RPMI8226 (cell line): ENCODE results near the gene ENPEP.
"Not testable (repeated sequence)": the region's sequence is repeated elsewhere in the genome, so short reads cannot be mapped to it uniquely, and the experiment has no call there.

ENCODE experiments used
- DNase-seq: peaks from one replicate; pipeline ENCODE4 v3.0.0-alpha.2; 2015

The ENPEP gene

GRCh38 chr4:110484767-110485166, 8.8 kb downstream of the ENPEP start:
- no peak for DNase-seq

- DNase-seq: no peak
Observed at GRCh38 chr4:110485452-110485851, 9.5 kb downstream of the ENPEP start.

- no peak for DNase-seq
Observed at GRCh38 chr4:110486256-110486655, 10.3 kb downstream of the ENPEP start.

DNA sequence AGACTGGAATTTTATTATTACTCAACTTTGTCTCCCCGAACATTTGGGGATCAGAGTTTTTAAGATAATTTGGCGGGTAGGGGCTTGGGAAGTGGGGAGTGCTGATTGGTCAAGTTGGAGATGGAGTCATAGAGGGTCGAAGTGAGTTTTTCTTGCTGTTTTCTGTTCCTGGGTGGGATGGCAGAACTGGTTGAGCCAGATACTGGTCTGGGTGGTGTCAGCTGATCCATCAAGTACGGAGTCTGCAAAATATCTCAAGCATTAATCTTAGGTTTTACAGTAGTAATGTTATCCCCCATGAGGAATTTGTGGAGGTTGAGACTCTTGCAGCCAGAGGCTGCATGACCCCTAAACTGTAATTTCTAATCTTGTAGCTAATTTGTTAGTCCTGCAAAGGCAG, 10.9 kb downstream of the ENPEP start:
- not testable (repeated sequence) for DNase-seq

DNA sequence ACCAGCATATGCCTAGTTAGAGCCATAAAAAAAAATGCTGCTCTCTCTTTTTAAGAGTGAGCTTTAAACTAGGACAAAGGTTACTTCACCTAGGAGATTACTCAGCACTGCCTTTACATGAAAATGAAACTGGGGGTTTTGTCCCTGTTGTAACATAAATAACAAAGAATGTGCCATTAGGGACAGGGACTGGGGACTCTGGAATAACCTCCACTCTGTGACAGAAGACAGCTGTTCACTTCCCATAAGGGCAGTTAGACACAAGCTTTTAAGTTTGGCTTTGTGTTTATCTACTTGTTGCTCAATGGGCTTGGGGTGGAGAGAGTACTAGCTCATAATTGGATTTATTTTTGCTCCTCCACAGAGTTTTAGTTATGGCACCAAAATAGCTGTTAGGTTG, 11.9 kb downstream of the ENPEP start:
- peak; percentile 34 for DNase-seq

DNA sequence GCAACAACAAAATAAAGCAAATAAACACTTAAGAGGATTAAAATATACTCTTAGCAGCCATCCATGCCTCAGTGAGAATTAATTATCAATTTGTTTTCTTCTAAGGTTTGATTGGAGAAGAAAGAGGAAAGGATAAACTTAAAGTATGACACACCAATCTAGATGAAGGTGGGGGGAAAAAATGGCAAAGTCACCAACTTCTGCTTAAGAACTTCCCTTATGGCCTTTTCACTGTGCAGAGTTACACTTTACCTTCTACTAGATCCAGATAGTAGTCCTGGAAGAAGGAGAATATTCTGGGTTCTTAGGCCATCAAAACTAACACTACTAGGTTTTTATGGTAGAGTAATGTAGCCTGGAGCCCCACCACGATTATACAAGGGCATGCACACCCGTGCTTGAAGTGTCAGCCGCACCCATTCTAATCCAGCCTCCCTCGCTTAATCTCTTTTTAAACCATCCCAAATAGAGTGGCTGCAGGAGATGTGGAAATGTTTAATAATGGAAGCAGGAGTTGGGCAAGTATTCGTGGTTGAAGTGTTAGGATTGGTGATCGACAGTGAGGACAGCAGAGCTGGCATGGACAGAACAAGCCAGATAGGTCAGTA, 14.1 kb downstream of the ENPEP start:
- no peak for DNase-seq

DNA sequence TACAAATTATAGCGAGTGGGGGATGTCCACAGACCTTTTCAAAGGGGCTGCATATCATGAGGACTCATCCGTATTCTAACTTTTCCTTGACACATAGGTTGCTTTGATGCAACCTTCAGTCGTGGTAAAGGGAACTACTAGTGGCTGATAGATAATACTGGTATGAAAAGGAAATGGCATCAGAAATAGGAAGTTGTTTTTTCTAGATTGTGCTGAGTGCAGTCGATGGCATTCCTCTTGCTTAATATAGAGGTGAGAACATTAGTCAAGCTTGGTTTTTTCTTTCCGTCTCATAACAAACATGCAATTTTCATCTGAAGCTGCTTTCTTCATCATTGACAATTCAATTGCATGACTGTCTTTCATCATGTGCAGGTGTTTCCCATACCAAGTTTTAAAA, 16.6 kb downstream of the ENPEP start:
- DNase-seq: no peak

DNA sequence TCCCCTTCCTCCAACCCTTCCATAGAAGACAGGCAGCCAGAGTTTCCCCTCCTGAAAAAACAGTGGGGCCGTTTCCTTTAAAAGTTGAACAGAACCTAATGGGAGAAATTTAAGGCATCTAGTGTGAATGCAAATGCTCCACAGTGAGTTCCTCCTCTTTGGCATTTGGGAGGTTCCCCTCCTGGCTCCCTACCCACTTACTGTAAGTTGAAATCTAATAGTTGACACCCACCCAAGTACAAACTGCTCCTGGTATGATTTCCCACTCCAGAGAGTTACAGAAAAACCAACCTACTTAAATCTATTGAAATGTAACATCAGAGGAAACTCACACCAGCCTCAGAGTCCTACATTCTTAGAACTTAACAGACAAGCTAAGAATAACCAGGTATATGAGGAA, 17.6 kb downstream of the ENPEP start:
- DNase-seq: no peak

DNA sequence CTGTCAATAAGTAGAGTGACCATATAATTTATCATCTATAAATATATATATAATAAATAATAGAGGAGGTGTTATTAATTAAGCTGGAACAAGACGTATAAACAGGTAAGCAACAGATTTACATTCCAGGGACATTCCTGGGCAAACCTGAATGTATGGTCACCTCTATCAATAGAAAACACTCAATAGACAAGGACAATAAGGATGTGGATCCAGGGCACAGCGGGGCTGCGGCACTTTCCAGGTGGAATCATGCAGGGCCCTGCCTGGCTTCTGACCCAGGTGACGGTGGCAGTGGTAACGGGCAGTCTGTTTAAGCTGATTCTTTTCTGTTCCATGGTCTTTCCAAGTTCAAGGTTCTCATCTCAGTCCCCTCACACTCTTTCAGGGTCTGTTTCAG, 22.5 kb downstream of the ENPEP start:
- no peak for DNase-seq

GRCh38 chr4:110499126-110499525, 23.2 kb downstream of the ENPEP start:
- DNase-seq: no peak

DNA sequence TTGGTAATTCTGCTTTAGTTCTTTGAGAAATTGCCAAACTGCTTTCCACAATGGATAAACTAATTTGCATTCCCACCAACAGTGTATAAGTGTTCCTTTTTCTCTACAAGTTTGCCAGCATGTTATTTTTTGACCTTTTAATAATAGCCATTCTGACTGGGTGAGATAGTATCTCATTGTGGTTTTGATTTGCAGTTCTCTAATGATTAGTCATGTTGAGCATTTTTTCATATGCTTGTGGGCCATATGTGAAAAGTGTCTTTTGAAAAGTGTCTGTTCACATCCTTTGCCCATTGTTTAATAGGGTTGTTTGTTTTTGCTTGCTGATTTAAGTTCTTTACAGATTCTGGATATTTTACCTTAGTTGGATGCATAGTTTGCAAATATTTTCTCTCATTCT, 25.9 kb downstream of the ENPEP start:
- no peak for DNase-seq

DNA sequence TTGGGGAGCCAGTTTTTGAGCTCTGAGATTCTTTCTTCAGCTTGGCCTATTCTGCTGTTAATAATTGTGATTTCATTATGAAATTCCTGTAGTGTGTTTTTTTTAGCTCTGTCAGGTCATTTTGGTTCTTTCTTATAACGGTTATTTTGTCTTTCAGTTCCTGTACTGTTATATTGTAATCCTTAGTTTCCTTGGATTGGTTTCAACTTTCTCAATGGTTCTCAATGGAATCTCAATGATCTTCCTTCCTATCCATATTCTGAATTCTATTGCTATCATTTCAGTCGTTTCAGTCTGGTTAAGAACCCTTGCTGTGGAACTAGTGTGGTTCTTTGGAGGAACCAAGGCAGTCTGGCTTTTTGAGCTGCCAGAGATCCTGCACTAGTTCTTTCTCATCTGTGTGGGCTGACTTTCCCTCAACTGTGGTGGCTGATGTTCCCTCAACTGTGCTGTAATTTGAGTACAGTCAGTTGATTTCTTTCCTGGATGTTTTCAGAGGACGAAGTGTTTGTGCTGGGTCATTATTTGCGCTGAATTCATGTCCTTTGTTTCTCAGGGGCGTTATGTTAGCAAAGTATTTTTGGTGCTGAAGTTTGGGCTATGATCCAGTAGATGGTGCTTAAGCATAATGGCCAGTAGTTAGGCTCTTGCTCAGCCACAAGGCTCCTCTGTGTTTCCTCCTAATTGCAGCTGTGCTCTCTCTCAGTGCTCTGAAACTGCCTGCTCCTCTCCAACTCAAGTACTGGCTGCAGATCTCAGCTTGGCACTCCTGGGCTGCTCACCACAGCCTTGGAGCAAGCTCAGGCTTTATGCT, 27.5 kb downstream of the ENPEP start:
- peak; percentile 4 for DNase-seq

DNA sequence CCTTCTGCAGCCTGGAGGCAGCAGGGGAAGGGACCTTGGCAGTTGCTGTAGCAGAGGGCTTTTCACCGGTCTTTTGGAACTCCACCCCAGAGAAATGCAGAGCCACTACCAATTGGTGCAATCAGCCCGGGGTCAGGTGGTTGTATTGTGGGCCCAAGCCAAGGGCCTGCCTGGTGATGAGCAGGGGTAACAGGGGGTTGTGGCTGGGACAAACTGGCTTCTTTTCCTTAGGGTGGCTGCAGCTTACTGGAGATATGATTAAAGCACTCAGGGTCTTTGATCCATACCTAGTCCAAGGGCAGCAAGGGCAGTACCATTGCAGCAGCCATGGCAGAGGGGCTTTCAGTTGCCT, 28.1 kb downstream of the ENPEP start:
- no peak for DNase-seq

DNA sequence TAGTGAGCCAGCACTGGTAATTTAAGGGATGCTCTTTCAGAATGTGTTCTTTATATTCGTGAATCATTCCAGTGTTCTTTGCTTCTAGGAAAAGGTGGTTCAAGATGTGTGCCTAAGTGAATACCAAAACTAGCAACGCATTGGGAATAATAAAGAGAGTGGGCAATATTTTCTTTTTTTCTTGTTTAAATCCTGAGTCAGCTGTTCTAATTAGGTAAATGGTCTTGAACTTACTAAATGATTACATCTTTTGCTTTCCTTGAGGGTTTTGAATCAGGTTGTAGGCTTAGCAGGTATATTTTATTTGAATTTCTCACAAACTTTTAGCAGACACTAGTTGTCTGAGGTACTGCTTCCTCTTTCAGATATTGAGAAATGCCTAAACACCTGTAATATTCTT, 29.5 kb downstream of the ENPEP start:
- no peak for DNase-seq

GRCh38 chr4:110508827-110509710, 33.1 kb downstream of the ENPEP start:
- no peak for DNase-seq

- no peak for DNase-seq
Observed at GRCh38 chr4:110510277-110510676, 34.3 kb downstream of the ENPEP start.

DNA sequence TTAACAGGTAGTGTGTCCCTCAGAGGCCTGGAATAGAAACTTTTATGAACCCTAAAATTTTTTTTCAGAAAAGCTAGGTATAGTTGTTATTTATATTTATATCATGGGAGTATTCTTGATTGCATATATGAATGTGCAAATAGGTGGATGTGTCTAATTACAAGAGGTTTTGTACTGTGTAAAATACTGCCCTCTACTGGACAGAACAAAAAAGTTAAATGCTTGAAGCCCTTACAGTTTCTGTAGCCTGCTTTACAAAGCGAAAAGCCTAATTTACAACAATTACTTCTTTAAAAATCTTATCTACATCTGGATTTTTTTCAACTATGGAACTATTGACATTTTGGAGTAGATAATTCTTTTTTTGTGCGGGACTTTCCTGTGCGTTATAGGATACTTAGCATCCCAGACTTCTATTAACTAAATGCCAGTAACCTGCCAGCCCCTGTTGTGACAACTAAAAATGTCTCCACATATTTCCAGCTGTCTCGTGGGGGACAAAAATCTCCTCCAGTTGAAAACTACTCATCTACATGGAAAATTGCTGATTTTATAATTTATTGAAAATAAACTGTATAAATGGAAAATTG, 35.1 kb downstream of the ENPEP start:
- DNase-seq: peak; percentile 58

GRCh38 chr4:110512901-110513300, 36.9 kb downstream of the ENPEP start:
- no peak for DNase-seq

DNA sequence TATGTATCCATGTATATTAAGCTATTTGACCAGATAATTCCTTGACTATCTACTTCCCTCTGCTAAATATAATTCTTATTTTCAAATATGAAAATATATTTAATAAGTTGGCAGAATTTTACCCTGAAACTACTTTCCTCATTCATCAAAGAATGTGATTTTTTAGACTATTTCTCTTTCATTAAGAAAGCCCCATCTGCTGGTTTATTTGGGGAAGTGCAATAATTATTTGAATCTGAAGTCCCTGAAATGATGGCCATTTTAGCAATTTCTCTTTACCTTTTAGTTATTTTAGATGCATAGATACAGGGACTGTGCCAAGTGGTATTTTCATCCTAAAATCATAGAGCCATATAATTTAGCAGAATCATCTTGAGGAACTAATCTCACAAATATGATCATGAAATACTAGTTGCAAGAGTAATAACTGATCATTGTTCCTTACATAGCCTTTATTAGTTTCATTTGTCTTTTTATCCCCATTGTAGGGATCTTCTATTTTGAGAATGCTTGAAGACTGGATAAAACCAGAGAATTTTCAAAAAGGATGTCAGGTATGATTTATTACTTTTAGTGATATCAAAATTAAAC, 39.0 kb downstream of the ENPEP start:
- DNase-seq: peak; percentile 32

- DNase-seq: no peak
Observed at GRCh38 chr4:110515676-110516075, 39.7 kb downstream of the ENPEP start.

DNA sequence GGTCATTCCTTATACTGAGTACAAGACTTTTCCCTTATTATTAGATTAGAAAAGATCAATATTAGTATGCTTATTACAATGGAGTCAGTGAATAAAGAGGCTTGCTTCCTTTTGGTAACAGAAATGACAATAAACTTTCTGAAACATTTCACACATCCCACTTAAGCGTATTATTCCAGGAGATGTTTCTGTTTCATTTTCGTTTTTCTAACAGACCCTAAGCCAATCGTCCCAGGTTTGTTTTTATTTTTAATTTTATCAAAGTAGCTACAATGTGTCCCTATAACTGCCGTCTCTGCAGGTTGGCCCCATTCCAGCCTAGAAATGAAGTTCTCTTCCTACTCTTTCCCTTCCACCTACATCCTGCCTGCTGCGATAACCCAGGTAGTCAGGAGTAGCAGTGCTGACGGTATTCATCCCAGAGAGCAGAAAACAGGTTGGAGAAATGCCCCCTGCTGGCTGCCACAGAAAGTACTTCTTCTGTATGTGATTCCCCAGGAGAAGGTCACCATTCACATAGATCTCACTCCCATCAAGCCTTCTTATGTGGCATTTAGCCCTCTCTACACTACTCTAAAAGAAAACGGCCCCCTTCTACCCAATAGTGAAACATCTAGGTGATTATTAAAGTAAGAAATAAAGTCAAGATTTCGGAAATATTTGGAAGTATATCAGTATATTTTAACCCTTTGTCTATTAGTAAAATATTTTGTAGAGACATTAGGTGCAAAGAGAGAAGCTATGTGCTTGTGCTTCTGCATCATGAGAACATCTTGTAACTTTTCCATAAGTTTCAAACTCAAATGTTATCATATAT, 40.4 kb downstream of the ENPEP start:
- DNase-seq: peak; percentile 71

DNA sequence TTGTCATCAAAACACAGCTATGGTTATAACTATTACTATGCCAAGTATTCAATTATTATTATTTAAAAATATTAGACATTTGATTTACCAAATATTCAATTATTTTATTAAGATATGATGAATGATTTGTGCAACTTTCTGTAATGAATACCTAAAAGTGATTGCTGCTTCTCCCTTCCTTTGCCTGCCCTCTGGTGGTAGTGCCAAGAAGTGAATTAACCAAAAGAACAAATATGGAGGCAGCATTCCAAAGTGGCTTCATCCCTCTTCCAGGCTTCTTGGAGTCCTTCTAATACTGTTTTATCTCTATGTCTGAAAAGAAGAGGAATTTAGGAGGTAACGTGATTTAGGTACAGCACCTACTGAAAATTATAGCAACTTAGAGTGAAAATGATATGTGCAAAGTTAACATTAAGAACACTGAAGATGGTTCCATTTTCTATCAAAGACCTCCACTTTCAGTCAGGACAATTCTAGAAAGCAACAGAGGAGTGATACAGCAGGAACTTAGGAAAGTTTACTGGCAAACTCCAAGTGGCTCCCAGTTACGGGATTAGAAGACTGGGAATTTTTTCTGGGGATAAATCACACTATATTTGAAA, 43.0 kb downstream of the ENPEP start:
- DNase-seq: peak; percentile 15
